Measurements from ENCODE around the gene MEIKIN. TPM values are rescaled to one million over a fixed set of nuclear protein-coding genes. Genes with fewer than 3 reads are reported as not detected.

Gene MEIKIN
- total and polyA plus RNA-seq, 2 of the 8 experiments (the other 6 are each of a cell fraction or from before 2014, with no cell fraction given) = not detected

DNA sequence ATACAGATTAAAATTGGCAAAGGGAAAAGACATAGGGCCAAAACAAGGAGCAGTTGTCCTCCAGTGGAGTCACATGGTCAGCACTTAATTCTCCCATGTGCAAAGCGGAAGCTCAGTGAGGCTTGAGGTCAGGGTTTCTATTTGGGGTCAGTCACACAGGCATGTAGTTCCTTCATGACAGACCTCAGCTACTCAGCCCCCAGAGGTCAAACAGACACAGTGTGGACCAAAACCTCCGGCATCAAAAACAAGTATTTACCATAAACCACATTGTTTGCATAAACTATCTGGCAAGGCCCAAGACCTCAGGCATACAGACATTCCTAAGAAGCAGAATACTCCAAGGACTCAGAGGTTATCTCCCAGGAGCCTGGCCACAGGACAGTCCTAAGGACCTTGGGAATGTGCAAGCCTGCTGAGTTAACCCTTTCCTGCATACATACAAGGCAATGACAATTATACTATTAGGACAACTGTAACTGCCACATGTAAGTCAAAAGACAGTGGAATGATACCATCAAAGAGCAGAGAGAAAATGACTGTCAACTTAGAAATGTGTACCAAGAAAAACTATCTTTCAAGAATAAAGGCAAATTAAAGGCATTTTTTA is 120.0 kb downstream of the MEIKIN start:
- Histone ChIP-seq H4K91ac (replicated peaks; ENCODE audit: insufficient read length, low read length) (no peak overlapping the region), H4K5ac (ENCODE audit: insufficient read length, low read depth, low read length) (no peak overlapping the region), H3K23ac (ENCODE audit: insufficient read length) (no peak overlapping the region), H3K36me3 (ENCODE audit: control insufficient read depth in 2 of 4, insufficient read depth in 4 of 4, low read length in 3 of 4) (no peaks in the 10 kb centered on the region), H3K14ac (ENCODE audit: insufficient read length) (no peak overlapping the region), H4K20me1 (replicated peaks in 1 of 2; ENCODE audit: control insufficient read depth in 1 of 2, insufficient read depth in 2 of 2, low read length in 2 of 2) (no peaks in the 10 kb centered on the region), H2BK15ac (ENCODE audit: low read length) (no peak overlapping the region), H3K9ac (replicated peaks in 1 of 4; ENCODE audit: extremely low read depth in 1 of 4, low read depth in 3 of 4, low read length in 3 of 4) (no peak overlapping the region), H2BK12ac (ENCODE audit: low read depth, low read length) (no peak overlapping the region), H3K4me3 (ENCODE audit: extremely low read depth in 1 of 4, insufficient read depth in 2 of 4, low read depth in 3 of 4, low read length in 4 of 4) (no peak overlapping the region), H2BK120ac (replicated peaks; ENCODE audit: low read depth, low read length) (no peak overlapping the region), H3K18ac (ENCODE audit: extremely low read depth, low read length) (no peak overlapping the region), H3K79me2 (ENCODE audit: control insufficient read depth in 1 of 2, insufficient read depth in 2 of 2, low read length in 2 of 2) (no peaks in the 10 kb centered on the region), H3K27ac (ENCODE audit: low read depth, low read length) (no peak overlapping the region; the same call in 1 of the 2 replicates), H3K4me1 (replicated peaks in 1 of 4; ENCODE audit: control insufficient read depth in 3 of 4, insufficient read depth in 4 of 4, low read length in 3 of 4) (no peaks in the 10 kb centered on the region), H2AK5ac (ENCODE audit: low read depth, low read length) (no peak overlapping the region), H2BK5ac (ENCODE audit: low read depth, low read length) (no peak overlapping the region), H3K9me3 (ENCODE audit: insufficient read depth in 2 of 2, low read depth in 1 of 2, low read length in 1 of 2) (peaks cover 4 to 6% of the 10 kb centered on the region in 2 experiments; a peak in 1 of 4 replicates), H2AFZ (ENCODE audit: low read length) (no peak overlapping the region), H4K8ac (ENCODE audit: extremely low read depth, insufficient read depth, low read length) (no peak overlapping the region), H3K79me1 (ENCODE audit: low read depth, low read length) (no peaks in the 10 kb centered on the region), H3K23me2 (ENCODE audit: low read depth, low read length) (no peaks in the 10 kb centered on the region), H3K4ac (replicated peaks; ENCODE audit: insufficient read length, low read depth, low read length) (no peak overlapping the region), H3K56ac (replicated peaks; ENCODE audit: insufficient read length, low read depth, low read length) (no peak overlapping the region), H2BK20ac (ENCODE audit: low read length) (no peak overlapping the region), H3K27me3 (replicated peaks in 1 of 4; ENCODE audit: control insufficient read depth in 3 of 4, extremely low read depth in 1 of 4, insufficient read depth in 3 of 4, low read length in 3 of 4) (no peaks in the 10 kb centered on the region), H3K4me2 (ENCODE audit: insufficient read depth in 1 of 2, low read depth in 2 of 2, low read length in 2 of 2) (no peak overlapping the region)
- CTCF ChIA-PET (ENCODE audit: partially characterized antibody) = interaction anchor here (0.9 kb wide), 1 partner anchor 355 kb away, joined by 3 read pairs; no protein-coding TSS in a partner anchor
- FAIRE-seq = no peak
- TF ChIP-seq TAF7 (optimal IDR thresholded peaks at IDR 0.05; ENCODE audit: borderline replicate concordance, low read depth, low read length) = no peak
- TF ChIP-seq TEAD4 (IDR thresholded peaks at IDR 0.05; ENCODE audit: low read depth, low read length) = no peak
- TF ChIP-seq RBBP5 (IDR thresholded peaks at IDR 0.05; ENCODE audit: borderline replicate concordance, low read depth, low read length) = no peak
- TF ChIP-seq, protein P1, sequence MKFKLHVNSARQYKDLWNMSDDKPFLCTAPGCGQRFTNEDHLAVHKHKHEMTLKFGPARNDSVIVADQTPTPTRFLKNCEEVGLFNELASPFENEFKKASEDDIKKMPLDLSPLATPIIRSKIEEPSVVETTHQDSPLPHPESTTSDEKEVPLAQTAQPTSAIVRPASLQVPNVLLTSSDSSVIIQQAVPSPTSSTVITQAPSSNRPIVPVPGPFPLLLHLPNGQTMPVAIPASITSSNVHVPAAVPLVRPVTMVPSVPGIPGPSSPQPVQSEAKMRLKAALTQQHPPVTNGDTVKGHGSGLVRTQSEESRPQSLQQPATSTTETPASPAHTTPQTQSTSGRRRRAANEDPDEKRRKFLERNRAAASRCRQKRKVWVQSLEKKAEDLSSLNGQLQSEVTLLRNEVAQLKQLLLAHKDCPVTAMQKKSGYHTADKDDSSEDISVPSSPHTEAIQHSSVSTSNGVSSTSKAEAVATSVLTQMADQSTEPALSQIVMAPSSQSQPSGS (IDR thresholded peaks at IDR 0.05; ENCODE audit: low read length) = no peak
- TF ChIP-seq ASH2L (IDR thresholded peaks at IDR 0.05; ENCODE audit: low read length) = no peak
- no peak for TF ChIP-seq SAP30 (IDR thresholded peaks at IDR 0.05; ENCODE audit: insufficient read depth, insufficient replicate concordance, low read length)
- WGBS, 2 experiments (ENCODE audit: extremely low coverage in 1 of 2, insufficient coverage in 1 of 2, insufficient read length in 1 of 2, insufficient replicate concordance in 2 of 2, low coverage in 1 of 2, low lambda C conversion rate in 2 of 2, missing lambda C conversion rate in 1 of 2) = 87% methylated on average over 2 of the region's 2 CpGs; no CpG with 5 or more reads in 1 of the 2 experiments
- POLR2A ChIA-PET (ENCODE audit: partially characterized antibody) = no interaction called here
- no peak for DNase-seq (ENCODE audit: low read depth in 1 of 2, low spot score in 2 of 2)
